ENCODE data around the gene TEKT3. TPM values are rescaled to one million over a fixed set of nuclear protein-coding genes. Genes with fewer than 3 reads are reported as not detected.

TEKT3 gene
- total and polyA plus RNA-seq, 9 of the 15 experiments (the other 6 are each of a cell fraction or from before 2014, with no cell fraction given) = not detected

- Histone ChIP-seq H4K20me1 (replicated peaks; ENCODE audit: control insufficient read depth, insufficient read depth, low read length) (no peaks in the 10 kb centered on the region), H3K9ac (ENCODE audit: insufficient read depth in 1 of 2, low read depth in 2 of 2, low read length in 2 of 2) (no peak overlapping the region), H2AFZ (ENCODE audit: low read depth, low read length) (no peak overlapping the region), H3K9me3 (replicated peaks; ENCODE audit: control insufficient read depth, insufficient read depth, low read depth, low read length) (no peaks in the 10 kb centered on the region; the same call in 1 of the 2 replicates), H3K27ac (ENCODE audit: extremely low read depth, low read depth, low read length) (no peak overlapping the region), H3K79me2 (ENCODE audit: control insufficient read depth, insufficient read depth, low read length) (no peaks in the 10 kb centered on the region), H3K4me1 (replicated peaks in 1 of 2; ENCODE audit: control insufficient read depth in 2 of 2, insufficient read depth in 2 of 2, low read length in 2 of 2) (peaks cover 0 to 3% of the 10 kb centered on the region in 2 experiments; a peak in 1 of 5 replicates), H3K4me2 (ENCODE audit: insufficient read depth, low read length) (no peak overlapping the region), H3K27me3 (ENCODE audit: control insufficient read depth in 2 of 2, insufficient read depth in 2 of 2, low read length in 2 of 2) (peaks cover 0 to 13% of the 10 kb centered on the region in 2 experiments; a peak in 2 of 5 replicates), H3K9me1 (ENCODE audit: control insufficient read depth, insufficient read depth, low read length) (no peaks in the 10 kb centered on the region), H3K4me3 (no peak overlapping the region), H3K36me3 (ENCODE audit: control insufficient read depth, insufficient read depth, low read length) (no peaks in the 10 kb centered on the region)
- ChIA-PET CTCF (ENCODE audit: low intra/inter-chr PET ratio) (no interaction called here), POLR2A (no interaction called here)
- WGBS (ENCODE audit: insufficient coverage, low coverage, missing lambda C conversion rate) = 0% methylated on average over 4 of the region's 4 CpGs
- in situ Hi-C loops (cut with MboI) = no loop called here
- TF ChIP-seq RBBP5 (IDR thresholded peaks at IDR 0.05; ENCODE audit: borderline replicate concordance, insufficient read depth, low read length, poor library complexity, severe bottlenecking) (no peak), ZFP30 (CRISPR knock-in tag; IDR thresholded peaks at IDR 0.05; ENCODE audit: borderline replicate concordance) (no peak), SRSF1 (IDR thresholded peaks at IDR 0.05; ENCODE audit: low read depth, low read length) (no peak), BRF1 (IDR thresholded peaks at IDR 0.05; ENCODE audit: borderline replicate concordance, extremely low read depth, insufficient read length) (no peak), CHAMP1 (IDR thresholded peaks at IDR 0.05) (no peak), ZNF174 (CRISPR knock-in tag; IDR thresholded peaks at IDR 0.05) (no peak), SMAD4 (CRISPR knock-in tag; conservative IDR thresholded peaks at IDR 0.05) (no peak)
- ATAC-seq (no peak), FAIRE-seq (no peak), DNase-seq (ENCODE audit: extremely low read depth in 1 of 4, low spot score in 3 of 4) (no peak)
- no TSS peak for BruUV-seq (replicated peaks)
- intact Hi-C loops (cut with micrococcal nuclease) = no loop called here
Observed at GRCh38 chr17:15378243-15378642, 36.8 kb upstream of the TEKT3 start.

All from K562 (cell line).